NOMO-1 treated with dmso at 0.1 percent for 144 hours (cell line): ENCODE data around the gene TMEM191C.
"Not testable (repeated sequence)": the region's sequence is repeated elsewhere in the genome, so short reads cannot be mapped to it uniquely, and the experiment has no call there.

Experiments
- DNase-seq: peaks from one replicate; lab custom pipeline; 2025; ENCODE audit not compliant: unreplicated experiment; lab: John Stamatoyannopoulos, UW

Gene TMEM191C

GRCh38 chr22:21446128-21446826 lies 20.9 kb upstream of the TMEM191C start:
- no peak for DNase-seq

DNA sequence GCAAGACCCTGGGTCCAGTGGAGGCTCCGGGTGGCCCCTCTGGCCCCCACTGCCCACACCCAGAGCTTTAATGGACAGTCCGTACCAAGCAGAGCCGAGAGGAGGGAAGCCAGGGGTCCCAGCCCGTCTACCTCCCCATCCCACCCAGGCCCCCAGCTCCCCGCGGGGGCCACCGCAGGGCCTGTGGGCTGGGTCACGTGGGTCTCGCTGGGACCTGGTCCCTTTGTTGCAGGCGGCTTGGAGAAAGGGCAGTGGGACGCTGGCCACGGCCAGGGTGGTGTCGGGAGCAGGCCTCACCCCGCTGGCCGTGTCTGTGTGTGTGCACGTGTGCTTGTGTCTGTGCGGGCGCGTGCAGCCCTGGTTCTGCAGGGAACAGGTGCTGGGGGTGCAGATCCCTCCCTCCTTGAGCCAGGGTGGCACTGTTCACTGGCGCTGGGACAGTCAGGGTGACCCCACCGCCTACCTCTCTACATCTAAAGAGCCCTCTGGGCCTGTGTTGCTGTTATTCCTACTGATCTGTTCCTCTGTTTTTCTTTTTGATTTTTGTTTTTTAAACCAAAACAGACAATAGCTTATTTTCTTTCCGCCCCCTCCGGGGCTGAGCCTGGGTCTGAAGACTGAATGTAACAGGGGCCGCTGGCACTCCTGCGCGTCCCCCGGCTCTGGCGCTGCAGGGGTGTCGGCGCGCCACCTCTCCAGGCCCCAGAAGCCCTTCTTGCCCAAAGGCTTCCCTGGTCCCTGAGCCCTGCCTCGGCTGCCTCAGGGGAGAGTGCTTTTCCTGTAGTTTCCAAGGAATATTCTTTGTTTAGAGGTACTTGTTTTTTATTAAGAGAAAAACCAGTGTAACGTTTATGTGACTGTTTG lies 20.1 kb upstream of the TMEM191C start:
- DNase-seq = no peak

- no peak for DNase-seq
Observed at GRCh38 chr22:21447694-21448402, 19.3 kb upstream of the TMEM191C start.

- no peak for DNase-seq
Observed at GRCh38 chr22:21448627-21449416, 18.4 kb upstream of the TMEM191C start.

- no peak for DNase-seq
Observed at GRCh38 chr22:21449531-21450319, 17.5 kb upstream of the TMEM191C start.

- no peak for DNase-seq
Observed at GRCh38 chr22:21450320-21450831, 16.8 kb upstream of the TMEM191C start.

DNA sequence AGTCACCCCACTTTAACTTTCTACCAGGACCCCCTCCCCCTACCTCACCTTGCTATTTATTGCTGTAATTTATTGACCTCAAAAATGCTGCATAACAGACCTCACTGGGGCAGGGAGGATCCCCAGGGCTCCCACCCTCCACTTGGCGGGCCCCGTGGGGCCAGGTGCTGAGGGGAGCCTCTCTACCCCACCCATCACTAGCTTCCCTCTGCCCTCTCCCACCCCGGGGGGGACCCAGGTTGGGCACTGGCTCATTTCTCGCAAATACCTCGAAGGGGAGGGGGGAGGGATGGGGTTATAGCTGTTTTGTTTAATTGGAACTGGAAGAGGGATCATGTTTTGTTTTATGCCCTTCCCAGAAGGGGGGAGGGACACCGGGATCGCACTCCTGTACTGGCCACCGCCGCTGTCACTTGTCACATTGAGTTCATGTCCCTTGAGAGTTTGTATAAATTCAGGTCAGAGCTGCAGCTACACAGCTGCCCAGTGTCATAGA lies 16.3 kb upstream of the TMEM191C start:
- DNase-seq = no peak

DNA sequence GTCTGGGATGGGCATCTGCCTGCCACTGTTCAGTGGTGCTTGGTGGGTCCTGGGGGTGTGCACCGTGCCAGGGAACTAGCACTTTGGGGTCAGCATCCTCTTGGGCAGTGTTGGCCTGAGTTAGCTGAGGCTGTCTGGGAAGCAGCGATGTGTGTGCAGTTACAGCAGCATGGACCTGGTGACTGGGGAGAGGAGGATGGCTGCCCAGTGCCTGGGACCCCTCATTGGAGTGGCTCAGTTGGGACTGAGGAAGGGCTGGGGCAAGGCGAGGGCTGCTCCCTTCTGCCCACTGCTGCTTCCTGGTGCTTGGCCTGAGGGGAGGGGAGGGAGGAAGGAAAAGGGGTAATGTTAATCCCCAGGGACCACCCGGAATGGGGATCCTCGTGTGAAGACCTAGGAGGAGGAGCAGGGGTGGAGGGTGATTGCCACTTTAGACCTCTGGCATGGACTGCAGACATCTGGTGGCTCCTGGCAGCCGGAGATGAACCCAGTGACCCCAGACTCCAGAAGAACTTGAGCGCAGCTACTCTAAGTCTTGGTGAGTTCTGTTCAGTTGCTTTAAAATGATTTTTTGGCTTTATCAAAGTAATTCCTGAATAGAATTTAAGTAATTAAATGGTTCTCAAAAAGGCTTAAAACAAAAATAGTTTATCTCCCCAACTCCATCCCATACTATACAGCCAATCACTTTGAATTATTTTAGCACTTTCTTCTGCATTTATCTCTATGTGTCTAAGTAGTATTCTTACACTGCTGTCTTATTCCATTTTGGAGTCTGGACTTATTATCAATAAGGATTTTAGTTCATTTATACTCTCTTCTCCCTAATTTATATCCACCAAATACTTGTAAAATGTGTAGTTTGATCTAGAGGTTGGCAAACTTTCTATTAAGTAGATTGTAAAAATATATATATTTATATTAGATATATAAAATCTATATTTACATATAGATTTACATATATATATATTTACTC lies 15.4 kb upstream of the TMEM191C start:
- DNase-seq = no peak

GRCh38 chr22:21452666-21453065 lies 14.5 kb upstream of the TMEM191C start:
- DNase-seq = not testable (repeated sequence)

DNA sequence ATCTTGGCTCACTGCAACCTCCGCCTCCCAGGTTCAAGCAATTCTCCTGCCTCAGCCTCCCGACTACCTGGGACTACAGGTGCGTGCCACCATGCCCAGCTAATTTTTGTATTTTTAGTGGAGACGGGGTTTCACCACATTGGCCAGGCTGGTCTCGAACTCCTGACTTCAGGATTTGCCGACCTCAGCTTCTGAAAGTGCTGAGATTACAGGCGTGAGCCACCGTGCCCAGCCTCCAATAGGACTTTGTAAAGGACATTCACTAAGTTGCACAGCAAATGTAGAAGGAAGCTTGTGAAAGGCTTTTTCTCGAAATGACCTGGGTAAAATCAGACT lies 12.2 kb upstream of the TMEM191C start:
- not testable (repeated sequence) for DNase-seq

DNA sequence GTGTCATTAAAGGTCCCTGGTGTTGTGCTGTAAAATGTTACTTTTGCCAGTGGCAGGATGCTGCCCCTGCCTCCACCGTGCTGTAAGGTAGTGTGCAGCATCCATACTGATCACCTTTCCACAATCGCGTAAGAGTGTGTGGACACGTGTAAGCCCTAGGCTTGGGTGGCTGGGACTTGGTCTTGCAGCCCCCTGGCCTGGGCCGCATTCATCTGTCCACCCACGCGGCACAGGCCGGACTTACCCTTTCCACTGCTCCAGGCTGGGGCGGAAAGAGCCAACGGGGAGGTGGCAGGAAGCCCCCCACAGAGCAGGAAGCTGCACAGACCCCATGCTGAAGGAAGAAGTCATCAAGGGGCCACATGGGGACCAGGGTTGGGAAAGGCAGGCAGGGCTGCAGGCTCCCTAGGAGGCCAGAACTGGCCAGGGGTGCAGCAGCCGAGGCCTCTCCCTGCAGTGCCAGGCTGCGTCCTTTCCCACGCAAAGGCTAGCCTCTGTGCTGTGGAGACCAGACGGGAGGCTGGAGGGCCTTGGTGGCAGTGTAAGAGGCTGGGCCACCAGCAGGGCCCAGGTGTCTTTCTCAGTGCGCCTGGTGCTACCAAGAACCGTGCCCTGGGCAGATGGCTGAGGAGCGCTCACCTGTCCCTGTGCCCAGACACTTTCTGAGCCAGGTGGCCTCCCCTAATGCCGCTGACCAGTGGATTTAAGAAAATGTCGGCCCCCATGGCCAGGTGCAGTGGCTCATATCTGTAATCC lies 11.7 kb upstream of the TMEM191C start:
- DNase-seq = no peak

DNA sequence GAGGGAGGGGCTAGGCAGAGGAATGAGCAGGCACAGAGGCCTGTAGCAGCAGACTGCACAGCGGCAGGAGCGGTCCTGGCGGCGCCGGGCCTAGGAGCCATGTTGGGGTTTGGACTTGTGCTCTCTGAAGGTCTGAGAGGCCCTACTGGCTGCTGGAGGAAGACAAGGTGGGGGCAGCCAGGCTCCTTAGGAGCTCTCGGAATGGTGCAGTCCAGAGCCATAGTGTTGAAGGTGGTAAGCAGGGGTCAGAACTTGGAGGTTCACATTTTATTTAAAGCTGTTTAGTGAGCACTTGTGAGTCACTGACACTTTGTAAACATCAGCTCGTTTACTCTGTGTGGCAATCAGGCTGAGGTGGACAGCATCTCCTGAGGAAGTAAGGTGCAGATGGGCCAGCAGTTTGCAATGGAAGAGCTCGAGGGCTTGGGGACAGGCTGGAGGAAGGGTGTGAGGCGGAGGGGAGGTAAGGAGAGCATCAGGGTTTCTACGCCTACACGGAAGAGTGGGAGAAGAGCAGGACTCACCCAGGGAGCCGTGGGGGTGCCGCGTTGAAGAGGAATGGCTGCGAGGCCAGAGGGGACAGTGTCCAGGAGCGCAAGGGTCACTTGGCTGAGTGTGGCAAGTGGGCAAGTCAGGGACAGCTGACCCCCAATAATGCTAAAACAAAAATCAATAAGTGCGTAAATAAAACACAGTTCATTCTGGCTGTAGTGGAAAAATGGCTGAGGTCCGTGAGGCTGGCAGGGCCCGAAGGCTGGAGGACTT lies 10.0 kb upstream of the TMEM191C start:
- no peak for DNase-seq

DNA sequence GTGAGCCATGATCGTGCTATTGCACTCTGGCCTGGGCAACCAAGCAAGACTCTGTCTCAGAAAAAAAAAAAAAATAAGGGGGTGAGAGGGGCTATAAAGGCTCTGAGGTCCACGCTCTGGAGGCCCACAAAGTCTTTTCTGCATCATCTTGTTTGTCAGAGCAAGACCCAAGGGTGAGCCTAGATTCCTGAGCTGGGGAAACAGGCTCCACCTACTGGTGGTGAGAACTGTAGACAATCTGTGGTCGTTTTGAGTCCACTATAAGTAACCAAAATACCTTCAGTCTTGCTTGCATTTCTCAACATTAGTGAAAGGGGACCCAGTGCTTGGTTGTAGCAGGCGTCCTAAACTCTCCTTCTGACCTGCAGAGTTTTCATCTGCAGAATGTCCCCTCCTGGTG lies 4.5 kb upstream of the TMEM191C start:
- not testable (repeated sequence) for DNase-seq

DNA sequence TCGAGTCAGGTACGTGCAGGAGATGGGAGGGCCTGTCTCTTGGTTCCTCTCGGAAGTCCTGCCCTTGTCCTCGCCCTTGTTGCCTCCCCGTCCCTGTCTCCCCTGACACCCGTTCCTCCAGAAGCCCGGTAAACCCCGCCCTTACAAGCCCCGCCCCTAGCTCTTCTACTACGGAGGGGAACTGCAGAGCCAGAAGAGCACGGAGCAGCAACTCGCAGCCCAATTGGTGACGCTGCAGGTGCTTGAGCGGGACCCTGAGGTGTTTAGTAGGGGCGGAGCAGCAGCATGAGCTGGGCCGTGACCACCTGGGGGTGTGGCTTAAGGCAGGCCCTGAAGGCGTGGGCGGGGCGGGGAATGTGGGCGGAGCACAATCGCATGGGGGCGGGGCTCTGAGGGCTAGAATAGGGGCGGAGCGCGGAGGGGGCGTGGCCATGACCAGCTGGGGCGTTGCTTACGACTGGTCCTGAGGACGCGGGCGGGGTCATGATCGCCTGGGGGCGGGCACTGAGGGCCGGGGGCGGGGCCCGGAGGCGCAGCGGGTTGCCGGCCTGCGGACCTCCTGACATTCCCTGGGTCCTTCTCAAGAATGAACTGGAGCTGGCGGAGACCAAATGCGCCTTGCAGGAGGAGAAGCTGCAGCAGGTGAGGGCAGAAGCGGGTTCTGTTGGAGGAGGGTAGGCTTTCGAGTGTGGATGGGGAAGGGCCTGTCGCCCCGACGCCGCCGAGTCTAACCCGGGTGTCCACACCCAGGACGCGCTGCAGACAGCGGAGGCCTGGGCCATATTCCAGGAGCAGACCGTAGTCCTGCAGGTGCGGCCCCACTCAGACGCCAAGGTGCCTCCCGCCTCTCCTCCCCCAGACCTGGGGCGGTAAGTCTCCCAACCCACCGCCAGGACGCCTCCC lies 1.3 kb downstream of the TMEM191C start:
- not testable (repeated sequence) for DNase-seq

- DNase-seq = not testable (repeated sequence)
Observed at GRCh38 chr22:21469097-21469994, 2.2 kb downstream of the TMEM191C start.
